Uterus (tissue), 4 donors: ENCODE data around the gene TOMM20L. TPM values are rescaled to one million over a fixed set of nuclear protein-coding genes. Genes with fewer than 3 reads are reported as not detected.

Experiments used
- DNase-seq, 2 donors: peaks; one replicate each; pipeline ENCODE4 v3.0.0-alpha.2; 2019 to 2020
- H3K27ac ChIP-seq, 2 donors: fragments of 200-600 bp; sonication (generic); 1 replicate in 1 of 2; 2 replicates in 1 of 2; pipeline ENCODE4 v1.5.1; 2016 to 2018
- H3K27me3 ChIP-seq, 2 donors: fragments of 200-600 bp; sonication (generic); one replicate each; pipeline ENCODE4 v1.5.1; 2018 to 2019; ENCODE audit warnings: control low read depth in 1 of 2
- H3K36me3 ChIP-seq, 2 donors: fragments of 200-600 bp; sonication (generic); one replicate each; pipeline ENCODE4 v1.5.1; 2019; ENCODE audit warnings: control low read depth in 1 of 2
- H3K4me1 ChIP-seq, 2 donors: fragments of 200-600 bp; sonication (generic); one replicate each; pipeline ENCODE4 v1.5.1; 2018 to 2019; ENCODE audit warnings: control low read depth in 1 of 2
- H3K4me3 ChIP-seq, 2 donors: fragments of 200-600 bp; sonication (generic); 1 replicate in 1 of 2; 2 replicates in 1 of 2; pipeline ENCODE4 v1.5.1; 2018 to 2019; ENCODE audit warnings: mild to moderate bottlenecking in 1 of 2
- H3K9me3 ChIP-seq, 2 donors: fragments of 200-600 bp; sonication (generic); one replicate each; pipeline ENCODE4 v1.5.1; 2019; ENCODE audit warnings: control low read depth in 1 of 2
- CTCF ChIP-seq, 4 experiments: fragments of 200-600 bp in 2 of 4; fragments of 450-650 bp in 2 of 4; sonication (generic) in 2 of 4; IDR thresholded peaks; one replicate each; pipeline ENCODE4 v1.5.1; 2016 to 2019; ENCODE audit warnings: antibody characterized with exemption in 4 of 4, mild to moderate bottlenecking in 2 of 4, moderate library complexity in 1 of 4
- POLR2A ChIP-seq, 2 donors: fragments of 450-650 bp; IDR thresholded peaks; one replicate each; pipeline ENCODE4 v1.6.1; 2016; ENCODE audit warnings: antibody characterized with exemption in 2 of 2, mild to moderate bottlenecking in 1 of 2, moderate library complexity in 1 of 2
- intact Hi-C: fragments of 100-400 bp; cut with DNase I; formaldehyde crosslinking; loops from one replicate; pipeline ENCODE4 v1.15.1; 2023; ENCODE audit warnings: low total_unique reads
- small RNA-seq: library from RNA; depleted of rRNA; stranded (forward); fragments of <200 nt; gene quantifications from one replicate; pipeline ENCODE3, GENCODE V24; 2016
- total RNA-seq, 4 donors: library from RNA; depleted of rRNA in 3 of 4; stranded (reverse); fragments of >200 nt in 3 of 4; gene quantifications; one replicate each; pipeline versions ENCODE4 v1.1.0 to v1.2.4, GENCODE V29; 2014 to 2023
- donor health status: DM: yes; HTN: yes; CAD: no.

TOMM20L gene
- total RNA-seq, 4 donors from 2014 or later = 18.7 TPM; not detected in 3

- H3K27ac ChIP-seq = no peak overlapping the region
- no peak for DNase-seq
- H3K4me3 ChIP-seq = no peak overlapping the region
- no peaks in the 10 kb centered on the region for H3K4me1 ChIP-seq
- H3K9me3 ChIP-seq = no peaks in the 10 kb centered on the region
- H3K27me3 ChIP-seq = no peaks in the 10 kb centered on the region
- TF ChIP-seq POLR2A (IDR thresholded peaks at IDR 0.05) (no peak), CTCF (IDR thresholded peaks at IDR 0.05) (no peak)
- H3K36me3 ChIP-seq = no peaks in the 10 kb centered on the region
- intact Hi-C loops = no loop called here
Observed at GRCh38 chr14:58439476-58439875, 43.7 kb downstream of the TOMM20L start.

- Histone ChIP-seq H3K9me3 (no peaks in the 10 kb centered on the region), H3K36me3 (no peaks in the 10 kb centered on the region), H3K4me3 (no peak overlapping the region), H3K27me3 (no peaks in the 10 kb centered on the region), H3K27ac (no peak overlapping the region), H3K4me1 (no peaks in the 10 kb centered on the region)
- intact Hi-C loops = no loop called here
- TF ChIP-seq POLR2A (IDR thresholded peaks at IDR 0.05) = no peak
- TF ChIP-seq CTCF (IDR thresholded peaks at IDR 0.05) = no peak
- DNase-seq = no peak
Observed at GRCh38 chr14:58444627-58445026, 48.9 kb downstream of the TOMM20L start.

- Histone ChIP-seq H3K27me3 (no peaks in the 10 kb centered on the region), H3K4me1 (no peaks in the 10 kb centered on the region), H3K9me3 (no peaks in the 10 kb centered on the region), H3K4me3 (no peak overlapping the region), H3K36me3 (no peaks in the 10 kb centered on the region), H3K27ac (no peak overlapping the region)
- DNase-seq = no peak
- TF ChIP-seq POLR2A (IDR thresholded peaks at IDR 0.05) (no peak), CTCF (IDR thresholded peaks at IDR 0.05) (no peak)
- intact Hi-C loops = no loop called here
Observed at GRCh38 chr14:58455593-58456265, 60.0 kb downstream of the TOMM20L start.

Small RNA genes lying within 50 kb of the gene (small RNA-seq; reads per million reads assigned to genes)
- not detected for gene RF00019

Other genes starting within 250 kb of the TOMM20L start
- gene ARMH4, start 243.7 kb upstream of the TOMM20L start, total RNA-seq = 10 to 100 TPM in 3 of 4 donors, 1 to 10 TPM in 1; 8.2 to 49.9 (median 11.2) TPM
- 100 to 1,000 TPM in 1 of 4 donors, 10 to 100 TPM in 3; 57.4 to 203 (median 78.8) TPM for gene ACTR10, start 195.8 kb upstream of the TOMM20L start, total RNA-seq
- gene PSMA3, start 151.1 kb upstream of the TOMM20L start, total RNA-seq = 100 to 1,000 TPM in 2 of 4 donors, 10 to 100 TPM in 2; 61.2 to 204 (median 114) TPM
- 10 to 100 TPM in 2 of 4 donors, 1 to 10 TPM in 2; 8.2 to 37.5 (median 21.0) TPM for gene ARID4A, start 97.4 kb upstream of the TOMM20L start, total RNA-seq
- gene TIMM9, start 31.6 kb downstream of the TOMM20L start, total RNA-seq = 10 to 100 TPM in 3 of 4 donors, 1 to 10 TPM in 1; 4.9 to 48.9 (median 30.4) TPM
- gene KIAA0586, start 31.8 kb downstream of the TOMM20L start, total RNA-seq = 10 to 100 TPM in 3 of 4 donors, 1 to 10 TPM in 1; 3.6 to 37.5 (median 15.0) TPM
- 10 to 100 TPM in 2 of 4 donors, 1 to 10 TPM in 2; 1.5 to 49.6 (median 10.5) TPM for gene DACT1, start 242.0 kb downstream of the TOMM20L start, total RNA-seq